ENCODE measurements around the gene FOXP2. TPM values are rescaled to one million over a fixed set of nuclear protein-coding genes. Genes with fewer than 3 reads are reported as not detected.

Gene FOXP2
- total and polyA plus RNA-seq, 2 of the 13 experiments (the other 11 are each of a cell fraction or from before 2014, with no cell fraction given) = 0.90 TPM; not detected in 1

GRCh38 chr7:114630201-114630990 lies 215.8 kb downstream of the FOXP2 start (continued):
- TF ChIP-seq JDP2 (CRISPR knock-in tag; IDR thresholded peaks at IDR 0.05; ENCODE audit: borderline replicate concordance) = no peak
- TF ChIP-seq FOXP1 (IDR thresholded peaks at IDR 0.05) = no peak
- no peak for TF ChIP-seq FOXP1 (CRISPR knock-in tag; IDR thresholded peaks at IDR 0.05)
- no peak for TF ChIP-seq KDM3A (CRISPR knock-in tag; IDR thresholded peaks at IDR 0.05; ENCODE audit: low read depth)
- no peak for TF ChIP-seq ELF4 (CRISPR knock-in tag; IDR thresholded peaks at IDR 0.05; ENCODE audit: borderline replicate concordance)
- TF ChIP-seq BCLAF1 (IDR thresholded peaks at IDR 0.05) = no peak
- no peak for TF ChIP-seq ERF (CRISPR knock-in tag; IDR thresholded peaks at IDR 0.05)
- no peak for TF ChIP-seq BORCS8-MEF2B (CRISPR knock-in tag; IDR thresholded peaks at IDR 0.05)
- no peak for TF ChIP-seq ZBTB43 (CRISPR knock-in tag; conservative IDR thresholded peaks at IDR 0.05)
